GM21576 (cell line): ENCODE results near the gene PGK2.

Source experiments
- ATAC-seq: cut with Tn5 transposase; IDR thresholded peaks from one replicate; pipeline ENCODE4 v1.9.1; 2021; ENCODE audit warnings: mild to moderate bottlenecking, moderate library complexity; ENCODE audit not compliant: unreplicated experiment

Gene PGK2

GRCh38 chr6:49739423-49739822 lies 47.7 kb downstream of the PGK2 start:
- ATAC-seq = no peak

GRCh38 chr6:49736017-49736508 lies 51.0 kb downstream of the PGK2 start:
- no peak for ATAC-seq
